SK-N-MC (cell line): ENCODE results near the gene TMEM127.

Experiments
- EZH2 ChIP-seq: fragments of 200-600 bp; sonication (generic); IDR thresholded peaks from one replicate; pipeline ENCODE4 v1.6.1; 2017; ENCODE audit warnings: antibody characterized with exemption
- POLR2AphosphoS5 ChIP-seq: IDR thresholded peaks from 2 replicates; pipeline ENCODE4 v1.6.1; 2012; ENCODE audit warnings: mild to moderate bottlenecking, low read depth, low read length, borderline replicate concordance

DNA sequence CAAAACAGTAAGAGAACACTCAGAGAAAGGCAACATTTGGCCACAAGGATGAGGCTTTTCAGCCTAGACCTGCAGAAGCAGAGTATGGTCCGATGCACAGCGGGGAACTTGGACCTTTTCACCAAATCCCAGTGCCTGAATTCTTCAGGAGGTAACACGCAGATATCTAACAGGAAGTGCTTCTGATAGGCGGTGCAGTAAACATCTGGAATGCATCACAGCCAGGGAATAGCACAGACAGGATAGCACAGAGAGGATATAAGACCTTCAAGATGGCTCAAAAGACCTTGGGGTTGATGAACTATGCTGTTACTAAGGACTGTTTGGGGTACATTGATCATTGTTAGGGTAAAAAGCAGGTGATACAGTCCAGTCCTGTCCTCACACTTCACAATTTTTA, 1.7 kb downstream of the TMEM127 start:
- TF ChIP-seq POLR2AphosphoS5: no peak
- TF ChIP-seq EZH2: no peak
